K562 (cell line): Measurements from ENCODE around the gene TJP2. TPM values are rescaled to one million over a fixed set of nuclear protein-coding genes. Genes with fewer than 3 reads are reported as not detected.
A peak's percentile ranks its signal among the peaks of the same experiment; 100 is the strongest.

ENCODE experiments used
- ATAC-seq: fragments of 200-7000 bp; cut with Tn5 transposase; 3 replicates; pipeline ENCODE4 v1.9.1; 2020; ENCODE audit warnings: moderate library complexity
- BruUV-seq: library from RNA; stranded (reverse); fragments of 400-500 nt; replicated peaks from 2 replicates; lab custom pipeline; 2021; lab: Mats Ljungman, UMichigan
- CTCF ChIA-PET: fragments of 300-600 bp; formaldehyde crosslinking; extraction: SDS; loops from one replicate; lab custom pipeline; 2021; ENCODE audit warnings: low intra/inter-chr PET ratio; lab: Yijun Ruan, JAX
- POLR2A ChIA-PET: fragments of 300-600, 350-650 bp; sonication (Branson Sonifier 250); formaldehyde crosslinking; extraction: SDS; loops from one replicate; lab custom pipeline; 2021; ENCODE audit warnings: antibody characterized with exemption, inconsistent platforms; lab: Yijun Ruan, JAX
- DNase-seq, 4 experiments: peaks; one replicate each; pipeline versions ENCODE4 v3.0.0 to v3.0.0-alpha.2; 2011 to 2018; ENCODE audit warnings: low spot score in 3 of 4, mixed read lengths in 3 of 4; ENCODE audit errors: extremely low read depth in 1 of 4
- FAIRE-seq: peaks from 2 replicates; lab custom pipeline; 2011; peaks lifted over from hg19 to GRCh38; lab: Jason Lieb, UNC
- H2AFZ ChIP-seq: 2 replicates; pipeline ENCODE4 v1.6.0; 2011; ENCODE audit warnings: low read depth, low read length, control low read depth, inconsistent platforms
- H3K27ac ChIP-seq: fragments of 200-600 bp; 3 replicates; pipeline ENCODE4 v1.8.0; 2011; ENCODE audit warnings: low read depth, mild to moderate bottlenecking, control low read depth, inconsistent platforms, low read length, moderate library complexity, mixed read lengths; ENCODE audit errors: extremely low read depth
- H3K27me3 ChIP-seq, 2 experiments: fragments of 300-600 bp in 1 of 2; 2 replicates in 1 of 2; 3 replicates in 1 of 2; pipeline versions ENCODE4 v1.6.0 to v1.8.0; 2011; ENCODE audit warnings: inconsistent platforms in 2 of 2, low read length in 2 of 2, mild to moderate bottlenecking in 1 of 2, mixed read lengths in 1 of 2, moderate library complexity in 1 of 2; ENCODE audit not compliant: control insufficient read depth in 2 of 2, insufficient read depth in 2 of 2
- H3K36me3 ChIP-seq: fragments of 300-600 bp; 3 replicates; pipeline ENCODE4 v1.8.0; 2011; ENCODE audit warnings: mild to moderate bottlenecking, low read length, inconsistent platforms; ENCODE audit not compliant: control insufficient read depth, insufficient read depth
- H3K4me1 ChIP-seq, 2 experiments: fragments of 200-600 bp in 1 of 2; replicated peaks in 1 of 2; 2 replicates in 1 of 2; 3 replicates in 1 of 2; pipeline versions ENCODE4 v1.5.1 to v1.8.0; 2011; ENCODE audit warnings: inconsistent platforms in 2 of 2, low read length in 2 of 2, mild to moderate bottlenecking in 1 of 2, mixed read lengths in 1 of 2, moderate library complexity in 1 of 2; ENCODE audit not compliant: control insufficient read depth in 2 of 2, insufficient read depth in 2 of 2
- H3K4me2 ChIP-seq: 2 replicates; pipeline ENCODE4 v1.6.1; 2011; ENCODE audit warnings: low read length, control low read depth, inconsistent platforms, mixed read lengths; ENCODE audit not compliant: insufficient read depth
- H3K4me3 ChIP-seq: fragments of 200-600 bp; sonication (generic), shearing (Covaris generic); 2 replicates; pipeline ENCODE4 v1.5.1; 2016; ENCODE audit warnings: control low read depth, inconsistent platforms
- H3K79me2 ChIP-seq: fragments of 200-600 bp; 3 replicates; pipeline ENCODE4 v1.8.0; 2011; ENCODE audit warnings: low read length, inconsistent platforms; ENCODE audit not compliant: control insufficient read depth, insufficient read depth
- H3K9ac ChIP-seq, 2 experiments: 2 replicates each; pipeline versions ENCODE4 v1.6.0 to v1.6.1; 2011; ENCODE audit warnings: low read depth in 2 of 2, low read length in 2 of 2, control low read depth in 1 of 2, inconsistent platforms in 1 of 2, mild to moderate bottlenecking in 1 of 2, mixed read lengths in 1 of 2; ENCODE audit not compliant: insufficient read depth in 1 of 2
- H3K9me1 ChIP-seq: one replicate; pipeline ENCODE4 v1.6.0; 2011; ENCODE audit warnings: inconsistent platforms, mild to moderate bottlenecking, low read length, moderate library complexity; ENCODE audit not compliant: control insufficient read depth, insufficient read depth
- H3K9me3 ChIP-seq: replicated peaks from 2 replicates; pipeline ENCODE4 v1.5.1; 2011; ENCODE audit warnings: low read depth, low read length, inconsistent platforms; ENCODE audit not compliant: control insufficient read depth, insufficient read depth
- H4K20me1 ChIP-seq: replicated peaks from 2 replicates; pipeline ENCODE4 v1.6.1; 2011; ENCODE audit warnings: low read length, inconsistent platforms, mixed read lengths; ENCODE audit not compliant: control insufficient read depth, insufficient read depth
- CEBPB ChIP-seq: fragments of 450-650 bp; IDR thresholded peaks from 2 replicates; pipeline ENCODE4 v1.6.1; 2016; ENCODE audit warnings: missing genetic modification characterization, missing compliant biosample characterization
- FOXO4 ChIP-seq: fragments of 450-650 bp; formaldehyde crosslinking; IDR thresholded peaks from 2 replicates; pipeline ENCODE4 v1.4.0; 2020; ENCODE audit warnings: mild to moderate bottlenecking, moderate library complexity
- HLTF ChIP-seq: fragments of 450-650 bp; IDR thresholded peaks from 2 replicates; pipeline ENCODE4 v1.6.1; 2016
- KAT7 ChIP-seq: sonication (generic); formaldehyde crosslinking; IDR thresholded peaks from 2 replicates; pipeline ENCODE4 v1.8.0; 2022; ENCODE audit warnings: missing genetic modification reagents, mild to moderate bottlenecking, borderline replicate concordance
- MAFG ChIP-seq: fragments of 450-650 bp; conservative IDR thresholded peaks from 2 replicates; pipeline ENCODE4 v1.6.1; 2016; ENCODE audit warnings: missing genetic modification characterization, missing compliant biosample characterization
- NKRF ChIP-seq: fragments of 450-650 bp; IDR thresholded peaks from 2 replicates; pipeline ENCODE4 v1.6.1; 2016; ENCODE audit warnings: borderline replicate concordance
- PCBP2 ChIP-seq: fragments of 200-400 bp; formaldehyde crosslinking; IDR thresholded peaks from 2 replicates; pipeline ENCODE4 v1.6.1; 2018; ENCODE audit warnings: low read length, low read depth, mild to moderate bottlenecking, moderate library complexity; ENCODE audit not compliant: poor library complexity, severe bottlenecking
- RAD51 ChIP-seq: fragments of 450-650 bp; IDR thresholded peaks from 2 replicates; pipeline ENCODE4 v1.7.1; 2016; ENCODE audit warnings: low read depth, mild to moderate bottlenecking, borderline replicate concordance
- RFX7 ChIP-seq: fragments of 250-450 bp; sonication (Bioruptor Pico); IDR thresholded peaks from 2 replicates; pipeline ENCODE4 v1.5.1; 2021; ENCODE audit warnings: mild to moderate bottlenecking
- SAFB ChIP-seq: fragments of 200-400 bp; formaldehyde crosslinking; IDR thresholded peaks from 2 replicates; pipeline ENCODE4 v1.6.1; 2017; ENCODE audit warnings: low read depth, low read length, borderline replicate concordance
- TCFL5 ChIP-seq: fragments of 250-450 bp; sonication (Bioruptor Pico); conservative IDR thresholded peaks from 2 replicates; pipeline ENCODE4 v1.6.1; 2021; ENCODE audit warnings: mild to moderate bottlenecking, moderate library complexity, matching md5 sums
- ZFP1 ChIP-seq: fragments of 450-650 bp; formaldehyde crosslinking; IDR thresholded peaks from 2 replicates; pipeline ENCODE4 v1.4.0; 2020; ENCODE audit warnings: mild to moderate bottlenecking, mixed read lengths
- ZFP36 ChIP-seq: fragments of 150-350 bp; IDR thresholded peaks from 2 replicates; pipeline ENCODE4 v1.6.1; 2018; ENCODE audit warnings: low read length, low read depth; ENCODE audit not compliant: partially characterized antibody
- ZNF146 ChIP-seq: IDR thresholded peaks from one replicate; pipeline ENCODE4 v1.6.1; 2018; ENCODE audit warnings: missing compliant biosample characterization; ENCODE audit not compliant: unreplicated experiment
- ZNF274 ChIP-seq: IDR thresholded peaks from 2 replicates; pipeline ENCODE4 v1.6.1; 2011; ENCODE audit warnings: low read depth, mild to moderate bottlenecking, low read length, moderate library complexity, borderline replicate concordance
- ZNF398 ChIP-seq: fragments of 250-450 bp; sonication (Bioruptor Pico); IDR thresholded peaks from 2 replicates; pipeline ENCODE4 v1.8.0; 2021; ENCODE audit warnings: moderate library complexity, mild to moderate bottlenecking, inconsistent platforms
- in situ Hi-C: fragments of 300-500 bp; cut with MboI; formaldehyde crosslinking; loops from 4 replicates; pipeline ENCODE4 v1.15.0; 2018; ENCODE audit warnings: inconsistent platforms, mixed read lengths
- intact Hi-C: fragments of 100-400 bp; cut with micrococcal nuclease; formaldehyde crosslinking; loops from 2 replicates; pipeline ENCODE4 v1.14.2; 2022
- polyA plus RNA-seq, 8 experiments: library from polyadenylated mRNA; depleted of rRNA in 4 of 8; stranded (reverse) in 5 of 8; unstranded in 3 of 8; fragments of >200 nt; fragmentation: Nextera tagmentation in 2 of 8; fragmentation: Illumina TruSeq in 1 of 8; extraction: Ambion mirVana in 2 of 8; extraction: Trizol in 1 of 8; gene quantifications; 2 replicates each; pipeline versions ENCODE4 v1.2.1 to v1.2.3, GENCODE V29; 2011 to 2014; ENCODE audit warnings: inconsistent platforms in 1 of 8, missing spikeins in 1 of 8
- total RNA-seq, 7 experiments: library from RNA; depleted of rRNA in 6 of 7; stranded (reverse); fragments of >200 nt in 6 of 7; fragmentation: Illumina TruSeq in 2 of 7; extraction: Trizol in 2 of 7; gene quantifications; 2 replicates each; pipeline versions ENCODE4 v1.2.1 to v1.2.3, GENCODE V29; 2011 to 2021; ENCODE audit warnings: low replicate concordance in 1 of 7

Gene TJP2
- total and polyA plus RNA-seq, 9 of the 15 experiments (the other 6 are each of a cell fraction or from before 2014, with no cell fraction given), result 4.0 to 24.1 (median 16.8) TPM

- TF ChIP-seq ZNF274, result no peak
- TF ChIP-seq HLTF, result no peak
- no peak for TF ChIP-seq CEBPB
- no peak for TF ChIP-seq ZNF146 (CRISPR knock-in tag)
- TF ChIP-seq MAFG, result no peak
- no peak for TF ChIP-seq NKRF
- TF ChIP-seq PCBP2, result no peak
- no peak for TF ChIP-seq SAFB
- TF ChIP-seq TCFL5 (CRISPR knock-in tag), result no peak
These were observed 134.3 kb downstream of the TJP2 start (continued) for GRCh38 chr9:69308206-69308931.

- Histone ChIP-seq H4K20me1 (no peaks in the 10 kb centered on the region), H3K36me3 (no peaks in the 10 kb centered on the region), H3K27me3 (no peaks in the 10 kb centered on the region), H3K4me1 (no peaks in the 10 kb centered on the region), H3K9me1 (no peaks in the 10 kb centered on the region), H3K4me3 (no peak overlapping the region), H3K9me3 (no peaks in the 10 kb centered on the region), H3K4me2 (no peak overlapping the region), H3K27ac (no peak overlapping the region), H2AFZ (no peak overlapping the region), H3K79me2 (no peaks in the 10 kb centered on the region), H3K9ac (no peak overlapping the region)
- DNase-seq (no peak), ATAC-seq (no peak), FAIRE-seq (no peak)
- POLR2A ChIA-PET, result no interaction called here
- in situ Hi-C loops (no loop called here), intact Hi-C loops (no loop called here)
- CTCF ChIA-PET, result no interaction called here
- no TSS peak for BruUV-seq
- TF ChIP-seq RFX7 (CRISPR knock-in tag) (no peak), ZFP1 (CRISPR knock-in tag) (no peak), ZNF398 (no peak), FOXO4 (CRISPR knock-in tag) (no peak), KAT7 (CRISPR knock-in tag) (no peak), ZFP36 (peak; percentile 68), RAD51 (no peak)
These were observed 139.1 kb downstream of the TJP2 start for GRCh38 chr9:69313175-69313574.
